ENCODE results near the gene BMPR1A. TPM values are rescaled to one million over a fixed set of nuclear protein-coding genes. Genes with fewer than 3 reads are reported as not detected.

The BMPR1A gene
- total RNA-seq, 2 donors from 2014 or later: 69.4 to 96.4 TPM

DNA sequence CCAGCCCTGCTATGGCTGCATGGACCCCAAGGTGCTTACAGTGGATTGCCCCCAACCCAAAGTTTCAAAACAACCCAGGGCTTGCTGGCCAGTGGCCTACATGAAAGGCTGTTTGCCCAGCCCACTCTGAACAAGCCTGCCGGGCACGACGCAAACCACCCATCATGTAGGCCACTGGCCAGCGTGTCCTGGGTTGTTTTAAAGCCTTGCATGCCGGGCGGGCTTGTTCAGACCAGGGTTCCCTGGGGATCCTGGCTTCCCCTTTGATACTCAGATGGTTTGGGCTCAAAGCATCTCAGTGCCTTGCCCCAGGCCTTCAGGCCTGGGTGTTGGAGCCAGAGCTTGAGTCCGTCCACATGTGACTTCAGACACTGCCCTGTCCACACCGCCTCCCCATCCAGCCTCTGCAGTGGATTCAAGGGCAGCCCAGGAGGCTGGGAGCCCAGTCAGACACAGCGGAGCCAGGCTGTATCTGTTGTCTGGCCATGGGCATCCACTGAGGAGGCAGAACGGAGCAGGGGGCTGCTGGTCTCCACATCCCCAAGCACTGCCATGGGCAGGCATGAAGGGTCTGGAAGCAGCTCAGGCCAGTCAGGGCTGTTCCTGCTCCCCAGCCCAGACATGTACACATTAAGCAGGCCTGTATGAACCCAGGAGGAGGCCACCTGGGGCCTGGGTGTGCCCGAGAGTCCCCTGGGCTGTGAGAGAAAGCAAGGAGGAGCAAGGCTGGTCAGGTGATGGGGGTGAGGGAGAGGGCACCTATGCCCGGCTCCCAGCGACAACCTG lies 207.8 kb downstream of the BMPR1A start:
- peaks cover 4% of the 10 kb centered on the region for H3K4me1 ChIP-seq (ENCODE audit: control insufficient read depth, insufficient read depth, low read length)
- Mint-ChIP-seq H3K4me1 (peaks cover 18% of the 10 kb centered on the region), H3K4me3 (no peak overlapping the region), H3K27me3 (ENCODE audit: insufficient read depth) (no peaks in the 10 kb centered on the region), H3K9me3 (no peaks in the 10 kb centered on the region), H3K36me3 (ENCODE audit: low read depth) (no peaks in the 10 kb centered on the region), H3K27ac (no peak overlapping the region)
- WGBS, 2 experiments (ENCODE audit: insufficient coverage in 1 of 2, insufficient read length in 1 of 2): 89 to 94% methylated on average over 8 to 13 of the region's 13 CpGs
- H3K9ac ChIP-seq (ENCODE audit: extremely low read depth, low read length, poor library complexity, severe bottlenecking): no peak overlapping the region
- no peaks in the 10 kb centered on the region for H3K36me3 ChIP-seq (ENCODE audit: control insufficient read depth, insufficient read depth, low read length)
- no peaks in the 10 kb centered on the region for H3K9me3 ChIP-seq (ENCODE audit: control insufficient read depth, low read length)
- DNase-seq: peak; percentile 47
- H3K27ac ChIP-seq (ENCODE audit: low read depth, low read length): no peak overlapping the region
- no peak overlapping the region for H3K4me3 ChIP-seq (ENCODE audit: low read length)
- TF ChIP-seq, protein P1, sequence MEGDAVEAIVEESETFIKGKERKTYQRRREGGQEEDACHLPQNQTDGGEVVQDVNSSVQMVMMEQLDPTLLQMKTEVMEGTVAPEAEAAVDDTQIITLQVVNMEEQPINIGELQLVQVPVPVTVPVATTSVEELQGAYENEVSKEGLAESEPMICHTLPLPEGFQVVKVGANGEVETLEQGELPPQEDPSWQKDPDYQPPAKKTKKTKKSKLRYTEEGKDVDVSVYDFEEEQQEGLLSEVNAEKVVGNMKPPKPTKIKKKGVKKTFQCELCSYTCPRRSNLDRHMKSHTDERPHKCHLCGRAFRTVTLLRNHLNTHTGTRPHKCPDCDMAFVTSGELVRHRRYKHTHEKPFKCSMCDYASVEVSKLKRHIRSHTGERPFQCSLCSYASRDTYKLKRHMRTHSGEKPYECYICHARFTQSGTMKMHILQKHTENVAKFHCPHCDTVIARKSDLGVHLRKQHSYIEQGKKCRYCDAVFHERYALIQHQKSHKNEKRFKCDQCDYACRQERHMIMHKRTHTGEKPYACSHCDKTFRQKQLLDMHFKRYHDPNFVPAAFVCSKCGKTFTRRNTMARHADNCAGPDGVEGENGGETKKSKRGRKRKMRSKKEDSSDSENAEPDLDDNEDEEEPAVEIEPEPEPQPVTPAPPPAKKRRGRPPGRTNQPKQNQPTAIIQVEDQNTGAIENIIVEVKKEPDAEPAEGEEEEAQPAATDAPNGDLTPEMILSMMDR (conservative IDR thresholded peaks at IDR 0.05): no peak
- H3K27me3 ChIP-seq (ENCODE audit: control insufficient read depth, insufficient read depth, low read length, poor library complexity, severe bottlenecking): no peaks in the 10 kb centered on the region

- Histone ChIP-seq H3K27ac (ENCODE audit: low read depth, low read length) (no peak overlapping the region), H3K4me3 (ENCODE audit: low read length) (no peak overlapping the region), H3K9ac (ENCODE audit: extremely low read depth, low read length, poor library complexity, severe bottlenecking) (no peak overlapping the region), H3K9me3 (ENCODE audit: control insufficient read depth, low read length) (no peaks in the 10 kb centered on the region), H3K36me3 (ENCODE audit: control insufficient read depth, insufficient read depth, low read length) (no peaks in the 10 kb centered on the region), H3K27me3 (ENCODE audit: control insufficient read depth, insufficient read depth, low read length, poor library complexity, severe bottlenecking) (no peaks in the 10 kb centered on the region), H3K4me1 (ENCODE audit: control insufficient read depth, insufficient read depth, low read length) (peaks cover 4% of the 10 kb centered on the region)
- H3K4me1 Mint-ChIP-seq: peaks cover 15% of the 10 kb centered on the region
- H3K27ac Mint-ChIP-seq: no peak overlapping the region
- 94% methylated on average over 2 of the region's 2 CpGs; no CpG with 5 or more reads in 1 of the 2 experiments for WGBS, 2 experiments (ENCODE audit: insufficient coverage in 1 of 2, insufficient read length in 1 of 2)
- H3K36me3 Mint-ChIP-seq (ENCODE audit: low read depth): no peaks in the 10 kb centered on the region
- no peaks in the 10 kb centered on the region for H3K9me3 Mint-ChIP-seq
- no peak for DNase-seq
- TF ChIP-seq, protein P1 (conservative IDR thresholded peaks at IDR 0.05): no peak
- H3K27me3 Mint-ChIP-seq (ENCODE audit: insufficient read depth): no peaks in the 10 kb centered on the region
- H3K4me3 Mint-ChIP-seq: no peak overlapping the region
Measured at GRCh38 chr10:86964847-86965190, 208.4 kb downstream of the BMPR1A start.

GRCh38 chr10:86965986-86966654 lies 209.7 kb downstream of the BMPR1A start:
- H3K4me3 Mint-ChIP-seq: no peak overlapping the region

More at GRCh38 chr10:86965986-86966654, 209.7 kb downstream of the BMPR1A start:
- H3K4me3 ChIP-seq (ENCODE audit: low read length): no peak overlapping the region
- H3K9ac ChIP-seq (ENCODE audit: extremely low read depth, low read length, poor library complexity, severe bottlenecking): no peak overlapping the region
- H3K36me3 ChIP-seq (ENCODE audit: control insufficient read depth, insufficient read depth, low read length): no peaks in the 10 kb centered on the region
- H3K27me3 ChIP-seq (ENCODE audit: control insufficient read depth, insufficient read depth, low read length, poor library complexity, severe bottlenecking): peaks cover 9% of the 10 kb centered on the region
- Mint-ChIP-seq H3K27me3 (ENCODE audit: insufficient read depth) (peaks cover 3% of the 10 kb centered on the region), H3K27ac (peak overlapping the region; percentile 90), H3K36me3 (ENCODE audit: low read depth) (no peaks in the 10 kb centered on the region), H3K4me1 (peaks cover 13% of the 10 kb centered on the region), H3K9me3 (no peaks in the 10 kb centered on the region)
- no peaks in the 10 kb centered on the region for H3K9me3 ChIP-seq (ENCODE audit: control insufficient read depth, low read length)
- 77 to 78% methylated on average over 4 to 10 of the region's 11 CpGs for WGBS, 2 experiments (ENCODE audit: insufficient coverage in 1 of 2, insufficient read length in 1 of 2)
- no peak for DNase-seq
- H3K4me1 ChIP-seq (ENCODE audit: control insufficient read depth, insufficient read depth, low read length): peaks cover 4% of the 10 kb centered on the region
- H3K27ac ChIP-seq (ENCODE audit: low read depth, low read length): no peak overlapping the region
- TF ChIP-seq, protein P1 (conservative IDR thresholded peaks at IDR 0.05): no peak
